DMS114 treated with DMSO at 0.1 percent for 48 hours (cell line): Measurements from ENCODE around the gene MRNIP.

Experiments
- DNase-seq: peaks from one replicate; lab custom pipeline; 2025; ENCODE audit not compliant: unreplicated experiment; lab: John Stamatoyannopoulos, UW

MRNIP gene

GRCh38 chr5:179858586-179859427, at the start of gene MRNIP:
TSS of gene MRNIP (minus strand) at chr5:179858817. CDS start at chr5:179858796, 21 bp downstream.
- DNase-seq, result peak; percentile 95

GRCh38 chr5:179907556-179908324, 49.1 kb upstream of the MRNIP start, which contains the start of gene TBC1D9B:
TSS of gene TBC1D9B (minus strand) at chr5:179907897. CDS start at chr5:179907821, 76 bp downstream.
- peak; percentile 30 for DNase-seq

GRCh38 chr5:179906795-179907555, 48.4 kb upstream of the MRNIP start:
- no peak for DNase-seq

- no peak for DNase-seq
Observed at GRCh38 chr5:179906294-179906794, 47.7 kb upstream of the MRNIP start.

- DNase-seq, result no peak
Observed at GRCh38 chr5:179905161-179905560, 46.5 kb upstream of the MRNIP start.

- DNase-seq, result no peak
Observed at GRCh38 chr5:179904463-179905160, 46.0 kb upstream of the MRNIP start.

- DNase-seq, result no peak
Observed at GRCh38 chr5:179902763-179903158, 44.1 kb upstream of the MRNIP start.

- DNase-seq, result no peak
Observed at GRCh38 chr5:179901915-179902762, 43.5 kb upstream of the MRNIP start.

GRCh38 chr5:179901462-179901861, 42.8 kb upstream of the MRNIP start:
- DNase-seq, result no peak

GRCh38 chr5:179900711-179901110, 42.1 kb upstream of the MRNIP start:
- DNase-seq, result no peak

- DNase-seq, result no peak
Observed at GRCh38 chr5:179900206-179900605, 41.6 kb upstream of the MRNIP start.

- no peak for DNase-seq
Observed at GRCh38 chr5:179895861-179896260, 37.2 kb upstream of the MRNIP start.

GRCh38 chr5:179893958-179894895, 35.6 kb upstream of the MRNIP start:
- DNase-seq, result no peak

GRCh38 chr5:179893076-179893957, 34.7 kb upstream of the MRNIP start:
- DNase-seq, result no peak

GRCh38 chr5:179892255-179892654, 33.6 kb upstream of the MRNIP start:
- no peak for DNase-seq

- no peak for DNase-seq
Observed at GRCh38 chr5:179890751-179891682, 32.4 kb upstream of the MRNIP start.
